GM12878 (cell line): Measurements from ENCODE around the gene SEMA3B. TPM values are rescaled to one million over a fixed set of nuclear protein-coding genes. Genes with fewer than 3 reads are reported as not detected.

Source experiments
- CREB1 ChIP-seq: IDR thresholded peaks from 2 replicates; pipeline ENCODE4 v1.6.1; 2012; ENCODE audit warnings: low read depth, mild to moderate bottlenecking, inconsistent platforms
- HCFC1 ChIP-seq: fragments of 150-350 bp; IDR thresholded peaks from 2 replicates; pipeline ENCODE4 v1.6.1; 2014; ENCODE audit warnings: low read length
- NR2C1 ChIP-seq: fragments of 450-650 bp; IDR thresholded peaks from 2 replicates; pipeline ENCODE4 v1.6.1; 2017; ENCODE audit warnings: antibody characterized with exemption, mild to moderate bottlenecking, moderate library complexity
- NRF1 ChIP-seq: conservative IDR thresholded peaks from 2 replicates; pipeline ENCODE4 v1.6.1; 2011; ENCODE audit warnings: mild to moderate bottlenecking, low read depth, low read length, improper control_type of control experiment
- PAX5 ChIP-seq: IDR thresholded peaks from 2 replicates; pipeline ENCODE4 v1.6.1; 2011; ENCODE audit warnings: low read depth, low read length, borderline replicate concordance
- SIX5 ChIP-seq: IDR thresholded peaks from 2 replicates; pipeline ENCODE4 v1.6.1; 2011; ENCODE audit warnings: mild to moderate bottlenecking, low read depth, low read length, moderate library complexity; ENCODE audit not compliant: severe bottlenecking
- SMC3 ChIP-seq: IDR thresholded peaks from 2 replicates; pipeline ENCODE4 v1.6.1; 2011; ENCODE audit warnings: low read length, improper control_type of control experiment, borderline replicate concordance
- SP1 ChIP-seq: IDR thresholded peaks from one replicate; pipeline ENCODE4 v1.6.1; 2011; ENCODE audit warnings: low read depth, low read length
- polyA plus RNA-seq, 11 experiments: library from polyadenylated mRNA; depleted of rRNA in 4 of 11; unstranded in 6 of 11; stranded (reverse) in 5 of 11; fragments of >200 nt; fragmentation: Nextera tagmentation in 4 of 11; fragmentation: Illumina TruSeq in 1 of 11; extraction: Ambion mirVana in 4 of 11; extraction: Trizol in 1 of 11; gene quantifications; 1 replicate in 1 of 11; 2 replicates in 10 of 11; pipeline versions ENCODE4 v1.2.1 to v1.2.3, GENCODE V29; 2011 to 2016; ENCODE audit warnings: inconsistent platforms in 2 of 11, missing spikeins in 2 of 11, low read depth in 1 of 11
- total RNA-seq, 4 experiments: library from RNA; depleted of rRNA in 3 of 4; stranded (reverse); fragments of >200 nt in 3 of 4; fragmentation: Illumina TruSeq in 1 of 4; extraction: Trizol in 1 of 4; gene quantifications; 2 replicates each; pipeline versions ENCODE4 v1.2.1 to v1.2.3, GENCODE V29; 2013 to 2021
- TF ChIP-seq, protein P1 (sequence below): fragments of 450-650 bp; formaldehyde crosslinking; IDR thresholded peaks from 2 replicates; pipeline ENCODE4 v1.5.0; 2022; ENCODE audit warnings: mild to moderate bottlenecking, missing genetic modification characterization
- TF ChIP-seq, protein P2 (sequence below): fragments of 450-650 bp; IDR thresholded peaks from 2 replicates; pipeline ENCODE4 v1.6.1; 2018; ENCODE audit warnings: borderline replicate concordance, mild to moderate bottlenecking; ENCODE audit not compliant: partially characterized antibody
- TF ChIP-seq, protein P3 (sequence below): IDR thresholded peaks from 2 replicates; pipeline ENCODE4 v1.6.1; 2011; ENCODE audit warnings: low read depth, mild to moderate bottlenecking, low read length, moderate library complexity, borderline replicate concordance; ENCODE audit errors: extremely low read depth
- TF ChIP-seq, protein P4 (sequence below): fragments of 150-350 bp; IDR thresholded peaks from 2 replicates; pipeline ENCODE4 v1.6.1; 2014; ENCODE audit warnings: mild to moderate bottlenecking, low read depth, low read length
- TF ChIP-seq, protein P5 (sequence below): IDR thresholded peaks from 2 replicates; pipeline ENCODE4 v1.6.1; 2011; ENCODE audit warnings: low read depth, low read length, improper control_type of control experiment, borderline replicate concordance
- TF ChIP-seq, protein P6 (sequence below): fragments of 450-650 bp; IDR thresholded peaks from 2 replicates; pipeline ENCODE4 v1.6.1; 2016; ENCODE audit warnings: mild to moderate bottlenecking
- TF ChIP-seq, protein P7 (sequence below): fragments of 450-650 bp; IDR thresholded peaks from 2 replicates; pipeline ENCODE4 v1.6.1; 2016; ENCODE audit warnings: mild to moderate bottlenecking

SEMA3B gene
- total and polyA plus RNA-seq, 10 of the 15 experiments (the other 5 are each of a cell fraction or from before 2014, with no cell fraction given): 0.06 to 0.59 (median 0.14) TPM; not detected in 2

DNA sequence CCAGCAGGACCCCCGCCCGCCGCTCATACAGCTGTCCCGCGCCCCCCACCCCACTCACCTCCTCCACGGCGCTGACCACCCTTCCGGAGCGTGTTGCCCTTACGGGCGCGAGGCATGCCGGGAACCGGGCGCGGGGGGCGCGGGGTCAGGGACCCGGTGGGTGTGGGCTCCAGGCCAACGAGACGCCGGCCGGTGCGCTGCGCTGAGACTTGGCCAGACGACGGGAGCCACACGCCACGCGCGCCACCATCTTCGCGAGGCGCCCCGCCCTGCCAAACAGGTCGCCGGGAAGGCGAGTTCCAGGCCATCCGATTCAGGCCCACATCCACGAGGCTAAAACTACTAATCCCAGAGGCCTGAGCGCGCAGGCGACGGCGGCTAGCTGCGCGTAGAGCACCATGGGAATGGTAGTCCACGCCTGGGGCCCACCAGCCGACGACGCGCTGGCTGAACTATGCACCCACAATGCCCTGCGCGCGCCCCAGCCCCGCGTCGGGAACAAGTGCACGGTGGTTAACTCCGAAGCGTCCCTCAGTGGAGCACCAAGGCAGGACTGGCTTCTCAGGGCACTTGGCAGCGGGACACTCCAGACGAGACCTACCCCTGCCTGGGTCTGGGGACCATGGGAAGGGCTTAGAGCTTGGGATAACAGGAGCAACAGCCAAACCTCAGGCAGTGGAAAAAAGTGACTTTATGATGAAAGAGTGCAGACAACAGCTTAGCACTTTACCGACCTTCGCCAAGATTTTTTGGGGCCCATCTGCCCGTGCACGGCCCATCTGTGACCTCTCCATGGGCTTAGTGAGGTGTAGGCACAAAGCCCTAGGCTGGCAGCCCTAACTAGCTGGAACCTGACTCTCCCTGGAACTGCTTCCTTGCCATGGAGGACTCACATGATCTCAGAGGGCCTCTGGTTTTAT lies 23.5 kb downstream of the SEMA3B start, which contains the start of gene IFRD2 (continued):
- TF ChIP-seq, protein P1, sequence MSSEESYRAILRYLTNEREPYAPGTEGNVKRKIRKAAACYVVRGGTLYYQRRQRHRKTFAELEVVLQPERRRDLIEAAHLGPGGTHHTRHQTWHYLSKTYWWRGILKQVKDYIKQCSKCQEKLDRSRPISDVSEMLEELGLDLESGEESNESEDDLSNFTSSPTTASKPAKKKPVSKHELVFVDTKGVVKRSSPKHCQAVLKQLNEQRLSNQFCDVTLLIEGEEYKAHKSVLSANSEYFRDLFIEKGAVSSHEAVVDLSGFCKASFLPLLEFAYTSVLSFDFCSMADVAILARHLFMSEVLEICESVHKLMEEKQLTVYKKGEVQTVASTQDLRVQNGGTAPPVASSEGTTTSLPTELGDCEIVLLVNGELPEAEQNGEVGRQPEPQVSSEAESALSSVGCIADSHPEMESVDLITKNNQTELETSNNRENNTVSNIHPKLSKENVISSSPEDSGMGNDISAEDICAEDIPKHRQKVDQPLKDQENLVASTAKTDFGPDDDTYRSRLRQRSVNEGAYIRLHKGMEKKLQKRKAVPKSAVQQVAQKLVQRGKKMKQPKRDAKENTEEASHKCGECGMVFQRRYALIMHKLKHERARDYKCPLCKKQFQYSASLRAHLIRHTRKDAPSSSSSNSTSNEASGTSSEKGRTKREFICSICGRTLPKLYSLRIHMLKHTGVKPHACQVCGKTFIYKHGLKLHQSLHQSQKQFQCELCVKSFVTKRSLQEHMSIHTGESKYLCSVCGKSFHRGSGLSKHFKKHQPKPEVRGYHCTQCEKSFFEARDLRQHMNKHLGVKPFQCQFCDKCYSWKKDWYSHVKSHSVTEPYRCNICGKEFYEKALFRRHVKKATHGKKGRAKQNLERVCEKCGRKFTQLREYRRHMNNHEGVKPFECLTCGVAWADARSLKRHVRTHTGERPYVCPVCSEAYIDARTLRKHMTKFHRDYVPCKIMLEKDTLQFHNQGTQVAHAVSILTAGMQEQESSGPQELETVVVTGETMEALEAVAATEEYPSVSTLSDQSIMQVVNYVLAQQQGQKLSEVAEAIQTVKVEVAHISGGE (CRISPR knock-in tag): no peak
- TF ChIP-seq NRF1: peak; percentile 35; the same call in 1 of the 2 replicates
- TF ChIP-seq SMC3: no peak
- TF ChIP-seq HCFC1: peak; percentile 100
- peak; percentile 100 for TF ChIP-seq SIX5
- TF ChIP-seq, protein P2, sequence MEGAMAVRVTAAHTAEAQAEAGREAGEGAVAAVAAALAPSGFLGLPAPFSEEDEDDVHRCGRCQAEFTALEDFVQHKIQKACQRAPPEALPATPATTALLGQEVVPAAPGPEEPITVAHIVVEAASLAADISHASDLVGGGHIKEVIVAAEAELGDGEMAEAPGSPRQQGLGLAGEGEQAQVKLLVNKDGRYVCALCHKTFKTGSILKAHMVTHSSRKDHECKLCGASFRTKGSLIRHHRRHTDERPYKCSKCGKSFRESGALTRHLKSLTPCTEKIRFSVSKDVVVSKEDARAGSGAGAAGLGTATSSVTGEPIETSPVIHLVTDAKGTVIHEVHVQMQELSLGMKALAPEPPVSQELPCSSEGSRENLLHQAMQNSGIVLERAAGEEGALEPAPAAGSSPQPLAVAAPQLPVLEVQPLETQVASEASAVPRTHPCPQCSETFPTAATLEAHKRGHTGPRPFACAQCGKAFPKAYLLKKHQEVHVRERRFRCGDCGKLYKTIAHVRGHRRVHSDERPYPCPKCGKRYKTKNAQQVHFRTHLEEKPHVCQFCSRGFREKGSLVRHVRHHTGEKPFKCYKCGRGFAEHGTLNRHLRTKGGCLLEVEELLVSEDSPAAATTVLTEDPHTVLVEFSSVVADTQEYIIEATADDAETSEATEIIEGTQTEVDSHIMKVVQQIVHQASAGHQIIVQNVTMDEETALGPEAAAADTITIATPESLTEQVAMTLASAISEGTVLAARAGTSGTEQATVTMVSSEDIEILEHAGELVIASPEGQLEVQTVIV: peak; percentile 44
- TF ChIP-seq, protein P3, sequence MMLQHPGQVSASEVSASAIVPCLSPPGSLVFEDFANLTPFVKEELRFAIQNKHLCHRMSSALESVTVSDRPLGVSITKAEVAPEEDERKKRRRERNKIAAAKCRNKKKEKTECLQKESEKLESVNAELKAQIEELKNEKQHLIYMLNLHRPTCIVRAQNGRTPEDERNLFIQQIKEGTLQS: peak; percentile 80
- TF ChIP-seq, protein P4, sequence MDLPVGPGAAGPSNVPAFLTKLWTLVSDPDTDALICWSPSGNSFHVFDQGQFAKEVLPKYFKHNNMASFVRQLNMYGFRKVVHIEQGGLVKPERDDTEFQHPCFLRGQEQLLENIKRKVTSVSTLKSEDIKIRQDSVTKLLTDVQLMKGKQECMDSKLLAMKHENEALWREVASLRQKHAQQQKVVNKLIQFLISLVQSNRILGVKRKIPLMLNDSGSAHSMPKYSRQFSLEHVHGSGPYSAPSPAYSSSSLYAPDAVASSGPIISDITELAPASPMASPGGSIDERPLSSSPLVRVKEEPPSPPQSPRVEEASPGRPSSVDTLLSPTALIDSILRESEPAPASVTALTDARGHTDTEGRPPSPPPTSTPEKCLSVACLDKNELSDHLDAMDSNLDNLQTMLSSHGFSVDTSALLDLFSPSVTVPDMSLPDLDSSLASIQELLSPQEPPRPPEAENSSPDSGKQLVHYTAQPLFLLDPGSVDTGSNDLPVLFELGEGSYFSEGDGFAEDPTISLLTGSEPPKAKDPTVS: no peak
- TF ChIP-seq NR2C1: peak; percentile 89
- TF ChIP-seq PAX5: 0 out of 2 replicates have a peak, but pooled peaks have one; percentile 49
- TF ChIP-seq, protein P5, sequence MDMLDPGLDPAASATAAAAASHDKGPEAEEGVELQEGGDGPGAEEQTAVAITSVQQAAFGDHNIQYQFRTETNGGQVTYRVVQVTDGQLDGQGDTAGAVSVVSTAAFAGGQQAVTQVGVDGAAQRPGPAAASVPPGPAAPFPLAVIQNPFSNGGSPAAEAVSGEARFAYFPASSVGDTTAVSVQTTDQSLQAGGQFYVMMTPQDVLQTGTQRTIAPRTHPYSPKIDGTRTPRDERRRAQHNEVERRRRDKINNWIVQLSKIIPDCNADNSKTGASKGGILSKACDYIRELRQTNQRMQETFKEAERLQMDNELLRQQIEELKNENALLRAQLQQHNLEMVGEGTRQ: no peak
- TF ChIP-seq CREB1: peak; percentile 99
- TF ChIP-seq, protein P6, sequence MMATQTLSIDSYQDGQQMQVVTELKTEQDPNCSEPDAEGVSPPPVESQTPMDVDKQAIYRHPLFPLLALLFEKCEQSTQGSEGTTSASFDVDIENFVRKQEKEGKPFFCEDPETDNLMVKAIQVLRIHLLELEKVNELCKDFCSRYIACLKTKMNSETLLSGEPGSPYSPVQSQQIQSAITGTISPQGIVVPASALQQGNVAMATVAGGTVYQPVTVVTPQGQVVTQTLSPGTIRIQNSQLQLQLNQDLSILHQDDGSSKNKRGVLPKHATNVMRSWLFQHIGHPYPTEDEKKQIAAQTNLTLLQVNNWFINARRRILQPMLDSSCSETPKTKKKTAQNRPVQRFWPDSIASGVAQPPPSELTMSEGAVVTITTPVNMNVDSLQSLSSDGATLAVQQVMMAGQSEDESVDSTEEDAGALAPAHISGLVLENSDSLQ: peak; percentile 43; the same call in 1 of the 2 replicates
- peak; percentile 88 for TF ChIP-seq SP1
- TF ChIP-seq, protein P7, sequence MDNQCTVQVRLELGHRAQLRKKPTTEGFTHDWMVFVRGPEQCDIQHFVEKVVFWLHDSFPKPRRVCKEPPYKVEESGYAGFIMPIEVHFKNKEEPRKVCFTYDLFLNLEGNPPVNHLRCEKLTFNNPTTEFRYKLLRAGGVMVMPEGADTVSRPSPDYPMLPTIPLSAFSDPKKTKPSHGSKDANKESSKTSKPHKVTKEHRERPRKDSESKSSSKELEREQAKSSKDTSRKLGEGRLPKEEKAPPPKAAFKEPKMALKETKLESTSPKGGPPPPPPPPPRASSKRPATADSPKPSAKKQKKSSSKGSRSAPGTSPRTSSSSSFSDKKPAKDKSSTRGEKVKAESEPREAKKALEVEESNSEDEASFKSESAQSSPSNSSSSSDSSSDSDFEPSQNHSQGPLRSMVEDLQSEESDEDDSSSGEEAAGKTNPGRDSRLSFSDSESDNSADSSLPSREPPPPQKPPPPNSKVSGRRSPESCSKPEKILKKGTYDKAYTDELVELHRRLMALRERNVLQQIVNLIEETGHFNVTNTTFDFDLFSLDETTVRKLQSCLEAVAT: peak; percentile 21; the same call in 1 of the 2 replicates
